ENCODE measurements around the gene EXOC6B.

The EXOC6B gene

DNA sequence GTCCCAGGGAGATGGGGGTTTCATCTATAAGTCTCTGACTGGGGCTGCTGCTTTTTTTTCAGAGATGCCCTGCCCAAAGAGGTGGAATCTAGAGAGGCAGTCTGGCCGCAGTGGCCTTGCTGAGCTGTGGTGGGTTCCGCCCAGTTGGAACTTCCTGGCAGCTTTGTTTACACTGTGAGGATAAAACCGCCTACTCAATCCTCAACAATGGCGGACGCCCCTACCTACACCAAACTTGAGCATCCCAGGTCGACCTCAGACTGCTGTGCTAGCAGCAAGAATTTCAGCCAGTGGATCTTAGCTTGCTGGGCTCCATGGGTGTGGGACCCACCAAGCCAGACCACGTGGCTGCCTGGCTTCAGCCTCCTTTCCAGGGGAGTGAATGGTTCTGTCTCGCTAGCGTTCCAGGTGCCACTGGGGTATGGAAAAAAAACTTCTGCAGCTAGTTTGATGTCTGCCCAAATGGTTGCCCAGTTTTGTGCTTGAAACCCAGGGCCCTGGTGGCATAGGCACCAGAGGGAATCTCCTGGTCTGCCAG, 525.6 kb downstream of the EXOC6B start:
- H3K27me3 Mint-ChIP-seq (ENCODE audit: low read depth), result no peaks in the 10 kb centered on the region
- no peak overlapping the region for H3K4me3 Mint-ChIP-seq
- H3K4me1 Mint-ChIP-seq (ENCODE audit: low read depth), result no peaks in the 10 kb centered on the region
- H3K36me3 Mint-ChIP-seq (ENCODE audit: low read depth), result no peaks in the 10 kb centered on the region
- no peak overlapping the region for H3K27ac Mint-ChIP-seq
- H3K9me3 Mint-ChIP-seq, result peaks cover 14% of the 10 kb centered on the region

DNA sequence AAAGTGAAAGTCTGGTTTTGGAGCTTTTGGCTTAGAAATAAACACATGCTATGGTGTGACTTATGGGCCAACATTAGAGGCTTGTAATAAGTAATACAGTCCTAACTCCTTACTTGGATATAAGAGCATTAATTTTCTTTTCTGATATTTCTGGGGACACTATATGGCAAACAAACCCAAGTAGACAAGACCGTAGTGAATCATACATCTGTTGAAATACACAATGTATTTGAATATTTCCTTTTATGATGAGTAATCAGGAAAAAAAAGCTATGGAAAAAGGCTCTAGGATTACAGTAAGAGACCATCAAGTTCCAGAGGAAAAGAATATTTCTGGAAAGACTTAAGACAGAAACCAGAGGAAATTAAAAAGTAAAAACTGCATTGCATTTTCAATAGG, 532.2 kb downstream of the EXOC6B start:
- H3K4me3 Mint-ChIP-seq, result no peak overlapping the region
- H3K4me1 Mint-ChIP-seq (ENCODE audit: low read depth), result no peaks in the 10 kb centered on the region
- H3K36me3 Mint-ChIP-seq (ENCODE audit: low read depth), result no peaks in the 10 kb centered on the region
- H3K9me3 Mint-ChIP-seq, result peaks cover 5% of the 10 kb centered on the region
- no peak overlapping the region for H3K27ac Mint-ChIP-seq
- H3K27me3 Mint-ChIP-seq (ENCODE audit: low read depth), result no peaks in the 10 kb centered on the region

DNA sequence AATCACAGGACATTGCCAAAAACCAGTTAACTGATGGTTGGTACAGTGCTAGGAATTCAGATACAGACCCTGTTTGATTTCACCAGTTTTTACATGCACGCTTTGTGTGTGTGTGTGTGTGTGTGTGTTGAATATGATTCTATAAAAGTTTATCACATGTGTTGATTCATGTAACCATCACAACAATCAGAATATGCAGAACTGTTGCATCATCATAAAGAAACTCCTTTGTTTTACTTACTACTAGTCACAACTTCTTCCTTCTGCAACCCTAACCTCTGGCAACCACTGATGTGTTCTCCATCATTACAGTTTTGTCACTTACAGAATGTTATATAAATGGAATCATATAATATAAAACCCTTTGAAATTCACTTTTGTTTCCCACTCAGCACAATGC, 533.4 kb downstream of the EXOC6B start:
- Mint-ChIP-seq H3K27ac (no peak overlapping the region), H3K27me3 (ENCODE audit: low read depth) (no peaks in the 10 kb centered on the region), H3K36me3 (ENCODE audit: low read depth) (no peaks in the 10 kb centered on the region), H3K9me3 (peaks cover 1% of the 10 kb centered on the region), H3K4me1 (ENCODE audit: low read depth) (no peaks in the 10 kb centered on the region), H3K4me3 (no peak overlapping the region)

DNA sequence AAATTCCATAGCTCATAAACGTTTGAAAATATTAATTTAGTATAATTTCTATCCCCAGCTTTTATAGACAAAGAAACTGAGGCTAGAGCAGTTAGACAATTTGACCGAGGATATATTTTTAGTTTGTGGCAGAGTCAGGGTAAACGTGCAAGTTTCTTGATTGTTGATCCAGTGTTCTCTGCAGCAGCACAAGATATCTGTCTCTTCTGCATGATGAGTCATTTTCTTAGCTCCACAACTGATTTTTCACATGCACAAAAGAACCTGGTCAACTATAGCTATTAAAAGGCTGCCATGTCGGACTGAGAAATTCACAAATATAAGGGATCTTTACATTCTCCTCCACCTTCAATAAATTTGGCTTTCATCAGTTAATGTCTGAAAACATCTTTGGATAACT, 534.8 kb downstream of the EXOC6B start:
- Mint-ChIP-seq H3K27me3 (ENCODE audit: low read depth) (no peaks in the 10 kb centered on the region), H3K4me1 (ENCODE audit: low read depth) (no peaks in the 10 kb centered on the region), H3K27ac (no peak overlapping the region), H3K4me3 (no peak overlapping the region), H3K9me3 (no peaks in the 10 kb centered on the region), H3K36me3 (ENCODE audit: low read depth) (no peaks in the 10 kb centered on the region)

DNA sequence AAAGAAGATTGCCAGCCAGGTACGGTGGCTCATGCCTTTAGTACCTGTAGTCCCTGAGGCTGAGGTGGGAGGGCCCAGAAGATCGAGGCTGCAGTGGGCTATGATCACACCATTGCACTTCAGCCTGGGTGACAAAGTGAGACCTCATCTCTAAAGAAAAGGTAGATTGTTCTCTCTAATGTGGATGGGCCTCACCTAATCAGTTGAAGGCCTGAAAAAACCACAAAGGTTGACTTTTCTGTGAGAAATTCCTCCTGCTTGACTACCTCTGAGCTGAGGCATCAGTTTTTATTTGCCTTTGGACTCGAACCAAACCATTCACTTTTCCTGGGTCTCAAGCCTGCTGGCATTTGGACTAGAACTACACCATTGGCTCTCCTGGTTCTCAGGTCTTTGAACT, 536.1 kb downstream of the EXOC6B start:
- H3K4me1 Mint-ChIP-seq (ENCODE audit: low read depth), result no peaks in the 10 kb centered on the region
- H3K36me3 Mint-ChIP-seq (ENCODE audit: low read depth), result no peaks in the 10 kb centered on the region
- no peak overlapping the region for H3K4me3 Mint-ChIP-seq
- H3K27me3 Mint-ChIP-seq (ENCODE audit: low read depth), result no peaks in the 10 kb centered on the region
- H3K9me3 Mint-ChIP-seq, result no peaks in the 10 kb centered on the region
- H3K27ac Mint-ChIP-seq, result no peak overlapping the region

DNA sequence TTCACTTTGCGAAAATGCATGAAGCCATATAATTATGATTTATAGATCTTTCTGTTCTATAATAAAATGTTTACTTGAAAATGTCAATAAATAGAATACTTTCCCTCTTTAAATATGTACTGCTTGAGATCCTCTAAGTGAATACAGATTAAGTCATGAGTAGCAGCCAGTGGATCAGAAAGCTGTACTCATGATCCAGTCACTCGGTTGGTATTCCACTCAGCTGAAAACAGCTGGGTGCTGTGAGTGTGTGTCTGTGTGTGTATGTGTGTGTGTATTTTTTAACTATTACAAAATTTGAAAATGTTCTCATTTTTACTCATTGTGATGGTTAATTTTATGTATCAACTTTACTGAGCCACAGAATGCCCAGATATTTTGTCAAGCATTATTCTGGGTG, 536.5 kb downstream of the EXOC6B start:
- no peaks in the 10 kb centered on the region for H3K36me3 Mint-ChIP-seq (ENCODE audit: low read depth)
- no peak overlapping the region for H3K4me3 Mint-ChIP-seq
- no peak overlapping the region for H3K27ac Mint-ChIP-seq
- no peaks in the 10 kb centered on the region for H3K9me3 Mint-ChIP-seq
- no peaks in the 10 kb centered on the region for H3K27me3 Mint-ChIP-seq (ENCODE audit: low read depth)
- H3K4me1 Mint-ChIP-seq (ENCODE audit: low read depth), result no peaks in the 10 kb centered on the region

DNA sequence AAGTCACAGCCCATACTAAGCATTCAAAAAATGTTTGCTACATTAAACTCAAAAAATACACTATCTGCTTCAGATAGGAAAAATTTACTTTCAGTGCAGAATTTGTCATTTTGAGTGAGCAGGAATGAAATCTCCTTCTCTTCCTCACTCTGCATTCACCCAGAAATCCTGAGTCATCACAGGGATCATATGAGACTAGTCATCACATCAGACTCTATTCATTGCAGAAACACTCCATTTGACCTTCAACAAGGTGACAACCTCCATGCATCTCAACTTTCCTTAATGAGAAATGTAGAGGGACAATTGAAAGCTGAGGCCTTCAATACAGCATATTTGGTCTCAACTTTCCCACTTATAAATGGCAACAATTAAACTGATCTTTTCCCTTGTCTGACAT, 547.8 kb downstream of the EXOC6B start:
- Mint-ChIP-seq H3K9me3 (no peaks in the 10 kb centered on the region), H3K27me3 (ENCODE audit: low read depth) (no peaks in the 10 kb centered on the region), H3K27ac (no peak overlapping the region), H3K4me3 (no peak overlapping the region), H3K36me3 (ENCODE audit: low read depth) (no peaks in the 10 kb centered on the region), H3K4me1 (ENCODE audit: low read depth) (no peaks in the 10 kb centered on the region)

DNA sequence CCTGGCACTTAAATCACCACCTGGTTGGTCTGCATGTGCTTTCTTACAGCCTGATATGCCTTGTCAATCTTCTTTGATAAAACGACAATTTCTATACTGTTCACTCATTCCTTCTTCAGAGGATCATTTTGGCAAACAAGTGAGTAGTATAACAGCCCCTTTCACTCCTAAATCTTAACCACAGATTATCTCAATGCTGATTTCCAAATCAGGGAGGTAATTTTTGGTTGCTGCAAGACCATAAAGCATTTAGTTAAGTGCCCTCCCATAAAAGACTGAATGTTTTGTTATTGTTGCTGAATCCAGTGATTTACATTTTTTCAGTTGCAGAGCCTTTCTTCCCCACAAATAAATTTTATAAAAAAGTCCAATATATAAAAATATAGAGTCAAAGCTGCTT, 549.0 kb downstream of the EXOC6B start:
- Mint-ChIP-seq H3K4me3 (no peak overlapping the region), H3K36me3 (ENCODE audit: low read depth) (no peaks in the 10 kb centered on the region), H3K27me3 (ENCODE audit: low read depth) (no peaks in the 10 kb centered on the region), H3K27ac (no peak overlapping the region), H3K9me3 (no peaks in the 10 kb centered on the region), H3K4me1 (ENCODE audit: low read depth) (no peaks in the 10 kb centered on the region)

DNA sequence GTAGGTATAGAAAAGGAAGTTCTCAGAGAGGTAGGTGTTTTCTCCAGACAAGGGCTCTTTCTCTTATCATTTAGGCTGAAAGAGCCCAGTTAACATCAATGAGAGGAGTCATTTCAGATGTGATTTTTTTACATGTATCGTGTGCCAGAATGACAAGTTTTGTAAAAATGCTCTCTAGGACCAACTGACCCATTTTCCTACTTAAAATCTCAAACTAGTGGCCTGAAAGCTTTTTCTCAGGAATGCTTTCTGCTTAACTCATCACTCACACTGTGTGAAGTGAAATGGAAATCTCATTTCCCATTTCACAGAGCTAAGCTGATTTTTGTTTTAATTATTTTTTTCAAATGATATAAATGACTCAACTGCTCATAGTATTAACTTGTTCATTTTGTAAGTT, 549.5 kb downstream of the EXOC6B start:
- H3K27me3 Mint-ChIP-seq (ENCODE audit: low read depth), result no peaks in the 10 kb centered on the region

DNA sequence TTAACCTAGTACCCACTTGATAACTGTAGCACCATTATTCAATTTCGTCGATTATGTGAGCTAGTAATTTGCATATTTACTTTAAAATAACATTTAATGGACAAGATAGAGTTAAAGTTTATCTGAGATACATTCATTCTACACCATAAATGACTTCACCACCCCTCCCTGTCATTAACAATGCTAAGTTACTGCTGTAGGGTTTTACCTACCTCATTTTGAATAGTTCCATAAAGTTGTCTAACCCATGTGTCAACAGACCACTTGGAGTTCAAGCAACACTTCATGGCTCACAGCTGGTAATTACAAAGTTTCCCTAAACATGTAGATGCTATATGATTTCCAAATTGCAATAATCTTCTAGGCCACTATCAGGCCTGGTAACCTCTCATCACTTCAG, 550.7 kb downstream of the EXOC6B start:
- Mint-ChIP-seq H3K36me3 (ENCODE audit: low read depth) (no peaks in the 10 kb centered on the region), H3K27ac (no peak overlapping the region), H3K4me1 (ENCODE audit: low read depth) (no peaks in the 10 kb centered on the region), H3K4me3 (no peak overlapping the region), H3K9me3 (no peaks in the 10 kb centered on the region), H3K27me3 (ENCODE audit: low read depth) (no peaks in the 10 kb centered on the region)

More for the DNA sequence above, 549.5 kb downstream of the EXOC6B start:
- Mint-ChIP-seq H3K4me3 (no peak overlapping the region), H3K4me1 (ENCODE audit: low read depth) (no peaks in the 10 kb centered on the region), H3K27ac (no peak overlapping the region), H3K36me3 (ENCODE audit: low read depth) (no peaks in the 10 kb centered on the region), H3K9me3 (no peaks in the 10 kb centered on the region)

DNA sequence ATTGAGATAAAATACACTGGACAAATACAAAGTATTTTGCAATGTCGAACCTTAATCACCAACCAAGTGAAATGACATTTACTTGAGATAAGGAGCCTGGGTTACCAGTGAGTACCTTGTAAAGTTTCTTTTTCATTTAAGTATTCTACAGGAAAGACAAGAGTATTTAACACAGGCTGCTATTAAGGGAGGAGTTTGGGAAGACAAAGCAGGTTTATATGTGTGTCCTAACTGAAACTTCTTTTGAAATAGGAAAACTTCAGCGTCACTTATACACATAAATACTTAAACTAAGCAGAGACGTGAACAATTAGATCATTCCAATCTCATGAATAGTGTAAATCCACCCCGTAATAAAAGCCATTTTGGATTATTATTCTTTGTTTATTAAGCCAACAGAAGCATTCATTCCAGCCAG, 551.4 kb downstream of the EXOC6B start:
- Mint-ChIP-seq H3K4me3 (no peak overlapping the region), H3K4me1 (ENCODE audit: low read depth) (no peaks in the 10 kb centered on the region), H3K27me3 (ENCODE audit: low read depth) (no peaks in the 10 kb centered on the region), H3K27ac (no peak overlapping the region), H3K36me3 (ENCODE audit: low read depth) (no peaks in the 10 kb centered on the region), H3K9me3 (no peaks in the 10 kb centered on the region)

DNA sequence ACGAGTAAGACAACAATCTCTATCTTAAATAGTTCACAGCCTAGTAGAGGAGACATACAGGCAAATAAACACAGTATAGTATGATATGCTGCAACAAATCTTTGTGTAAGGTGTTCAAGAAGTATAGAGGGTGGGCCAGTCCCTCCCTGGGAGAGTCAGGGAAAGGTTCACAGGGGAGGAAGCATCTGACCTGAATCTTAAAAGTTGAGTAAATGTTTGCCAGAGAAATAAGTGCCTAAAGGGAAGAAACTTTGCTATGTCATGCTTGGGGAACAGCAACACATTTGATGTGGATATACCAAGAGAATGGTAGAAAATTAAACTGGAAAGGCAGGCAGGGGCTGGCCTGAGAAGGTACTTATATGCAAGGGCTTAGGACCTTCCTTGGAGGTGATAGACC, 552.4 kb downstream of the EXOC6B start:
- H3K9me3 Mint-ChIP-seq, result no peaks in the 10 kb centered on the region

DNA sequence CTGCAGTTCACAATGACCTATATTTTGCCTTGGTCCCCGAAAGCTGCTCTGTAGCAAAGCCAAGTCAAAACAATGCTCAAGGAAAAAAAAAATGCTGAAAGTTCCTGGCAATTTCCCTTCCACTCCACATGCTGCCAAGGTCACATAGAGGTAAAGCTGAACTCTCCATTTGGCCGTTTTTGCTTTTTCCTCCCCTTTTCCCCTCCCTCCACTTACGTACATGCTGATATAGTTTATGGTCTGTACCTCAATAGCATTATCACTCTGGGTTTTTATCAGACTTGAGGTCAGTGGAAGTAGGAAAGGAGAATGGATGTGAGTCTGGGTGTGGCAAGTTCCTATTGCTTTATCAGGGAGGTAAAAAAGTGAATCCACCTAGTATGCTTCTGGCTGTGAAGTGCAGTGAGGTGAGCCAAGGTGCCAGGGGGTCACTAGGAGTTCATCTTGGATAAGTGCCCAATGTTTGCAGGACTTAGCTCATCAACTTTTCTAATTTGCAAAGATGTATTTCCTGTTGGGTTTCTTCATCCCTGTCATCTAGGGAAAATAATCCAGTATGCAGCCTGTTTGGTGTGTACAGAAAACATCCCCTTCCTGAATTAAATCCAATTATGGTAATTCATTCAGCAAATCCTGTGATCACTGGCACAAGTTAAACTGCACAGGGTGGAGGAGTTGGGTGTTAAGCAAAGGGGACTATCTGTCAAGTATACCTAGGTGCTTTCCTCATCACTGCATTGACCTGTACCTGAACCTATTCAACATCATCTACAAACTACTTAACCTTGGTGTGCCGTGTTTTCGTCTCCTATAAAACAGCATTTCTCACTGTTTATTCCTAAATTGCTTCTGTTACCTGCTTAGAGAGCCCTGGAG, 553.8 kb downstream of the EXOC6B start:
- Mint-ChIP-seq H3K4me1 (ENCODE audit: low read depth) (no peaks in the 10 kb centered on the region), H3K4me3 (no peak overlapping the region), H3K36me3 (ENCODE audit: low read depth) (no peaks in the 10 kb centered on the region), H3K27me3 (ENCODE audit: low read depth) (no peaks in the 10 kb centered on the region), H3K9me3 (no peaks in the 10 kb centered on the region), H3K27ac (no peak overlapping the region)

More for the DNA sequence above, 552.4 kb downstream of the EXOC6B start:
- H3K4me1 Mint-ChIP-seq (ENCODE audit: low read depth), result no peaks in the 10 kb centered on the region
- H3K4me3 Mint-ChIP-seq, result no peak overlapping the region
- no peak overlapping the region for H3K27ac Mint-ChIP-seq
- H3K27me3 Mint-ChIP-seq (ENCODE audit: low read depth), result no peaks in the 10 kb centered on the region
- H3K36me3 Mint-ChIP-seq (ENCODE audit: low read depth), result no peaks in the 10 kb centered on the region

DNA sequence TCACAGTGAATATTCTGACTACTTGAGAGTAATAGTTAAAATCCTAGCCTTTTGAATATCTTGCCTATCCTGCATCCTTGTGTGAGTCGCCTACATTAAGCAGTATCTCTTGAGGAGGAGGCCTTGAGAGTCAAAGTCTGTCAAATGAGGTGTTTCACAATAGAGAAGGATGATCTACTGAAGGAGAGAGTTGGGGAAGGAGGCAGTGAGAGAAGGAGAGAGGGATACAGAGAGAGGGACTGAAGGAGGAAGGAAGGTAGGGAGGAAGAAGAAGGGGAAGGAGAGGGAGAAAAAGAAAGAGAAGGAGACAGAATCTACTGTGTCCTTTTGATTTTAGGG, 554.6 kb downstream of the EXOC6B start:
- Mint-ChIP-seq H3K4me1 (ENCODE audit: low read depth) (no peaks in the 10 kb centered on the region), H3K4me3 (no peak overlapping the region), H3K36me3 (ENCODE audit: low read depth) (no peaks in the 10 kb centered on the region), H3K9me3 (no peaks in the 10 kb centered on the region), H3K27ac (no peak overlapping the region), H3K27me3 (ENCODE audit: low read depth) (no peaks in the 10 kb centered on the region)

DNA sequence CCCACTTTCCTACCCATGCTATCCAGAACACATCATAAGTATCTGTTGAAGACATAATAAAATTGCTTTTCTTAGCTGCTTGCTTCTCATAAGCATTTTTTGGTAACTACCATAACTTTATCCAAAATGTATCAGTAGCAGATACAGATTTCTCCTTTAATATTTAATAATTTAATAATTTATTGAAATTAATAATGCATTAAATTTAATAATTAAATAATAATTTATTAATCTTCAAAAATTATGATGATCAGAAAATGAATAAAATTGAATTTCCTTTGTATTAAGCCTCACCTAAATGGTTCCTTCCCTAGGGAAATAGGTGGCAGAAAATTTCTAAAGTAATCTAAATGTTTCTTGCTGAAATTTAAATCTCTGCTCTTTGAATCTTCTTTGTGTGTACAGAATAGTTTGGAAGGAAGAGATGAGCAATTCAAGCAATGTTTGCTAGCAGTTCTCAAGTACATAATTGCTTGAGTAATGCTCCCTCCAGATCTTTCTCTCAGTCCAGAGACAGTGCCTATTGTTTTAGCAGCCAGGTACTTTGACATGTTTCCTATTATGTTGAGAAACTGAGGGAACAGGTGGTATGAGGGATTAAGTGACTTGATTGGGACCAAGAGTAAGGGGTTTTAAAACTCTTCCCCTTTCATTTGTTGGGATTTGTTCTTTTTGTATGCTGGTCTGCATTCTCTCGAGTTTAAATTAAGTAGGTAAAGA, 555.1 kb downstream of the EXOC6B start:
- Mint-ChIP-seq H3K27ac (no peak overlapping the region), H3K4me1 (ENCODE audit: low read depth) (no peaks in the 10 kb centered on the region), H3K27me3 (ENCODE audit: low read depth) (no peaks in the 10 kb centered on the region), H3K9me3 (no peaks in the 10 kb centered on the region), H3K36me3 (ENCODE audit: low read depth) (no peaks in the 10 kb centered on the region), H3K4me3 (no peak overlapping the region)
